OCI-M2 (cell line): ENCODE measurements around the gene SARDH.
"Not testable (repeated sequence)": the region's sequence is repeated elsewhere in the genome, so short reads cannot be mapped to it uniquely, and the experiment has no call there.

Experiments
- DNase-seq: peaks from one replicate; lab custom pipeline; 2025; ENCODE audit not compliant: unreplicated experiment; lab: John Stamatoyannopoulos, UW

Gene SARDH

GRCh38 chr9:133761641-133762248 lies 23.6 kb upstream of the SARDH start:
- DNase-seq = no peak

- DNase-seq = no peak
These were observed 22.6 kb upstream of the SARDH start for GRCh38 chr9:133760713-133761290.

- DNase-seq = no peak
These were observed 21.8 kb upstream of the SARDH start for GRCh38 chr9:133759946-133760345.

- no peak for DNase-seq
These were observed 21.2 kb upstream of the SARDH start for GRCh38 chr9:133759146-133759900.

- no peak for DNase-seq
These were observed 20.1 kb upstream of the SARDH start for GRCh38 chr9:133758228-133758627.

GRCh38 chr9:133754688-133755227 lies 16.6 kb upstream of the SARDH start:
- no peak for DNase-seq

- DNase-seq = no peak
These were observed 16.0 kb upstream of the SARDH start for GRCh38 chr9:133754187-133754586.

GRCh38 chr9:133752739-133753446 lies 14.7 kb upstream of the SARDH start:
- DNase-seq = no peak

- no peak for DNase-seq
These were observed 13.0 kb upstream of the SARDH start for GRCh38 chr9:133750982-133751649.

- no peak for DNase-seq
These were observed 9.2 kb upstream of the SARDH start for GRCh38 chr9:133747309-133747708.

GRCh38 chr9:133744528-133744927 lies 6.4 kb upstream of the SARDH start:
- not testable (repeated sequence) for DNase-seq

- peak; percentile 31 for DNase-seq
These were observed 4.8 kb upstream of the SARDH start for GRCh38 chr9:133742849-133743444.

- DNase-seq = no peak
These were observed 4.1 kb upstream of the SARDH start for GRCh38 chr9:133742251-133742650.

GRCh38 chr9:133741716-133742115 lies 3.6 kb upstream of the SARDH start:
- DNase-seq = no peak

GRCh38 chr9:133740911-133741310 lies 2.8 kb upstream of the SARDH start:
- no peak for DNase-seq

GRCh38 chr9:133739408-133740280 lies 1.5 kb upstream of the SARDH start:
- DNase-seq = no peak

- DNase-seq = no peak
These were observed 581 bp upstream of the SARDH start for GRCh38 chr9:133738640-133739225.

- DNase-seq = no peak
These were observed 930 bp downstream of the SARDH start for GRCh38 chr9:133737071-133737773.

- DNase-seq = no peak
These were observed 2.2 kb downstream of the SARDH start for GRCh38 chr9:133735931-133736330.
